Natural killer cell (primary cell): ENCODE results near the gene CCDC50. TPM values are rescaled to one million over a fixed set of nuclear protein-coding genes. Genes with fewer than 3 reads are reported as not detected.

Experiments used
- ATAC-seq, 3 donors: fragments of 150-1000 bp in 2 of 3; fragments of 200-7000 bp in 1 of 3; cut with Tn5 transposase; 1 replicate in 1 of 3; 2 replicates in 2 of 3; pipeline ENCODE4 v1.10.0; 2021; ENCODE audit warnings: mild to moderate bottlenecking in 2 of 3, moderate library complexity in 2 of 3
- DNase-seq, 2 donors: peaks; one replicate each; pipeline versions ENCODE4 v3.0.0 to v3.0.0-alpha.2; 2013 to 2021; ENCODE audit warnings: mixed read lengths in 1 of 2
- H3K27ac ChIP-seq: one replicate; pipeline ENCODE4 v1.5.1; 2013; ENCODE audit warnings: mild to moderate bottlenecking, low read length
- H3K27me3 ChIP-seq: one replicate; pipeline ENCODE4 v1.6.1; 2013; ENCODE audit warnings: low read length; ENCODE audit not compliant: control insufficient read depth, insufficient read depth
- H3K36me3 ChIP-seq: one replicate; pipeline ENCODE4 v1.6.1; 2013; ENCODE audit warnings: low read length; ENCODE audit not compliant: control insufficient read depth, insufficient read depth
- H3K4me1 ChIP-seq: one replicate; pipeline ENCODE4 v1.6.1; 2013; ENCODE audit warnings: low read length; ENCODE audit not compliant: control insufficient read depth, insufficient read depth
- H3K4me3 ChIP-seq: one replicate; pipeline ENCODE4 v1.5.1; 2013; ENCODE audit warnings: low read length
- H3K9me3 ChIP-seq: one replicate; pipeline ENCODE4 v1.6.1; 2013; ENCODE audit warnings: low read length; ENCODE audit not compliant: control insufficient read depth, insufficient read depth
- H3K27ac Mint-ChIP-seq, 2 donors: one replicate each; pipeline ENCODE4 v1.8.0; 2022; ENCODE audit warnings: mild to moderate bottlenecking in 2 of 2, mixed read lengths in 2 of 2, moderate library complexity in 1 of 2
- H3K27me3 Mint-ChIP-seq, 2 donors: one replicate each; pipeline ENCODE4 v1.8.0; 2022; ENCODE audit warnings: low read depth in 2 of 2, mixed read lengths in 2 of 2
- H3K36me3 Mint-ChIP-seq: one replicate; pipeline ENCODE4 v1.8.0; 2022; ENCODE audit warnings: mixed read lengths
- H3K4me1 Mint-ChIP-seq, 2 donors: one replicate each; pipeline ENCODE4 v1.8.0; 2022; ENCODE audit warnings: mixed read lengths in 2 of 2
- H3K4me3 Mint-ChIP-seq: one replicate; pipeline ENCODE4 v1.8.0; 2022; ENCODE audit warnings: mild to moderate bottlenecking, moderate library complexity, mixed read lengths
- H3K9me3 Mint-ChIP-seq, 2 donors: one replicate each; pipeline ENCODE4 v1.8.0; 2022; ENCODE audit warnings: mixed read lengths in 2 of 2
- WGBS: methylation state at CpG from one replicate; pipeline ENCODE4 v1.1.7; 2013; ENCODE audit warnings: missing lambda C conversion rate; ENCODE audit not compliant: insufficient coverage; 5-methylcytosine and 5-hydroxymethylcytosine counted together
- intact Hi-C: fragments of 100-400 bp; cut with micrococcal nuclease; formaldehyde crosslinking; loops from one replicate; pipeline ENCODE4 v1.14.2; 2022
- total RNA-seq, 4 donors: library from RNA; stranded (reverse); fragments of 120-200 nt in 1 of 4; gene quantifications; one replicate each; pipeline versions ENCODE4 v1.2.3 to v1.2.4, GENCODE V29; 2013 to 2022
- TF ChIP-seq, protein P1 (sequence below): fragments of 200-600 bp; IDR thresholded peaks from one replicate; pipeline ENCODE4 v1.8.0; 2022; ENCODE audit warnings: antibody characterized with exemption

CCDC50 gene
- total RNA-seq, 3 donors from 2014 or later (not counting 1 experiment from before 2014, with no cell fraction given) = 19.9 to 27.3 (median 22.6) TPM

DNA sequence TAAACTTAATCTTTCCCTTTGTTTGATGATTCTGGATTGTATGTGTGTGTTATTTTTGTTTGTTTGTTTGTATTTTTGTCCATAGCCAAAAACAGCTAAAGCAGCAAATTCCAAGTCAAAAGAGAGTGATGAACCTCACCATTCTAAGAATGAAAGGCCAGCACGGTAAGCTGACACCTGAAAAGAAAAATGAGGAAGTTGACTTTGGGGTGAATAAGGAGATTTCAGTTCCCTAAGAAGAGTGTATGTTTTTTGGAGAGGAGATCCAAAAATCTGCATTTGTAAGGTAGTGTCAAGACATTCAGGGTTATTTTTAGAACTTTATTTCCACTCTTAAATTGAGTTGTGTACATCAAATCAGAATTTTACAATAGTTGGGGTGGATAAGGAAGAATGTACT lies 53.5 kb downstream of the CCDC50 start:
- H3K4me1 Mint-ChIP-seq = peaks cover 0 to 7% of the 10 kb centered on the region in 2 donors
- peaks cover 25% of the 10 kb centered on the region for H3K36me3 ChIP-seq
- H3K4me3 Mint-ChIP-seq = no peak overlapping the region
- H3K4me3 ChIP-seq = no peak overlapping the region
- no peaks in the 10 kb centered on the region for H3K4me1 ChIP-seq
- intact Hi-C loops = no loop called here
- no peak overlapping the region for H3K27ac Mint-ChIP-seq
- 15% methylated on average over 1 of the region's 1 CpG for WGBS
- DNase-seq (no peak), ATAC-seq (no peak)
- TF ChIP-seq, protein P1, sequence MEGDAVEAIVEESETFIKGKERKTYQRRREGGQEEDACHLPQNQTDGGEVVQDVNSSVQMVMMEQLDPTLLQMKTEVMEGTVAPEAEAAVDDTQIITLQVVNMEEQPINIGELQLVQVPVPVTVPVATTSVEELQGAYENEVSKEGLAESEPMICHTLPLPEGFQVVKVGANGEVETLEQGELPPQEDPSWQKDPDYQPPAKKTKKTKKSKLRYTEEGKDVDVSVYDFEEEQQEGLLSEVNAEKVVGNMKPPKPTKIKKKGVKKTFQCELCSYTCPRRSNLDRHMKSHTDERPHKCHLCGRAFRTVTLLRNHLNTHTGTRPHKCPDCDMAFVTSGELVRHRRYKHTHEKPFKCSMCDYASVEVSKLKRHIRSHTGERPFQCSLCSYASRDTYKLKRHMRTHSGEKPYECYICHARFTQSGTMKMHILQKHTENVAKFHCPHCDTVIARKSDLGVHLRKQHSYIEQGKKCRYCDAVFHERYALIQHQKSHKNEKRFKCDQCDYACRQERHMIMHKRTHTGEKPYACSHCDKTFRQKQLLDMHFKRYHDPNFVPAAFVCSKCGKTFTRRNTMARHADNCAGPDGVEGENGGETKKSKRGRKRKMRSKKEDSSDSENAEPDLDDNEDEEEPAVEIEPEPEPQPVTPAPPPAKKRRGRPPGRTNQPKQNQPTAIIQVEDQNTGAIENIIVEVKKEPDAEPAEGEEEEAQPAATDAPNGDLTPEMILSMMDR = no peak
- H3K9me3 Mint-ChIP-seq = no peaks in the 10 kb centered on the region
- peaks cover 16% of the 10 kb centered on the region for H3K36me3 Mint-ChIP-seq
- no peak overlapping the region for H3K27ac ChIP-seq
- H3K9me3 ChIP-seq = no peaks in the 10 kb centered on the region
- no peaks in the 10 kb centered on the region for H3K27me3 Mint-ChIP-seq
- H3K27me3 ChIP-seq = no peaks in the 10 kb centered on the region

DNA sequence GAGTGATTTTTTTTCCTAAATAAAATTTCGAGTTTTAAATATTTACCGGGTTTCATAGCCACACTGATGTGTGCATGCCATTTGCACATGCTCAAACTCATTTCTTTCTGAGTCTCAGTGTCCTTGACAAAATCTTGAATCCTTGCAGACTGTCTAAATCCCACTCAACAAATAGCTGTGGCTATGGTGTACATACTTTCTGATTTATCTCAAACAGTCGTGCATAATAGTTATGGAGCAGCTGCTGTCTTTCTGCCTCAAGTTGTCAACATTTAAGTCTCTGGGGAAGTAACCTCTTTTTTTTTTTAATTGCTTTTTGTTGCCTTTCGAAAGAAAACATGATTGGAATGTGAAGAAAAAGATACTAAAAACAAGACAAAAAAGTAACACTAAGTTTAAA lies 53.9 kb downstream of the CCDC50 start:
- Mint-ChIP-seq H3K36me3 (peaks cover 16% of the 10 kb centered on the region), H3K27ac (no peak overlapping the region), H3K27me3 (no peaks in the 10 kb centered on the region), H3K4me1 (peaks cover 0 to 5% of the 10 kb centered on the region in 2 donors), H3K4me3 (no peak overlapping the region), H3K9me3 (no peaks in the 10 kb centered on the region)
- H3K27ac ChIP-seq = no peak overlapping the region
- no peak overlapping the region for H3K4me3 ChIP-seq
- TF ChIP-seq, protein P1 = no peak
- DNase-seq (no peak), ATAC-seq (no peak)
- no peaks in the 10 kb centered on the region for H3K27me3 ChIP-seq
- no peaks in the 10 kb centered on the region for H3K4me1 ChIP-seq
- H3K9me3 ChIP-seq = no peaks in the 10 kb centered on the region
- WGBS = 94% methylated on average over 3 of the region's 4 CpGs
- peaks cover 25% of the 10 kb centered on the region for H3K36me3 ChIP-seq
- intact Hi-C loops = no loop called here

DNA sequence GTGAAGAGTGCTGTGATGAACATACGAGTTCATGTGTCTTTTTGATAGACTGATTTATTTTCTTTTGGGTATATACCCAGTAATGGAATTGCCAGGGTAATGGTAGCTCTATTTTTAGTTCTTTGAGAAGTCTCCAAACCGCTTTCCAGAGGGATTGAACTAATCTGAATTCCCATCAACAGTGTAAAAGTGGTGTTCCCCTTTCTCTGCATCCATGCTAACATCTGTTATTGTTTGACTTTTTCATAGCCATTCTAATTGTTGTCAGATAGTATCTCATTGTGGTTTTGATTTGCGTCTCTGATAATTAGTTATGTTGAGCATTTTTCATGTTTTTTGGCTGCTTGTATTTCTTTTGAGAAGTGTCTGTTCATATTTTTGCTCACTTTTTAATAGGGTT lies 55.9 kb downstream of the CCDC50 start:
- Mint-ChIP-seq H3K27ac (no peak overlapping the region), H3K9me3 (no peaks in the 10 kb centered on the region), H3K4me1 (no peaks in the 10 kb centered on the region), H3K4me3 (no peak overlapping the region), H3K36me3 (peaks cover 16% of the 10 kb centered on the region), H3K27me3 (no peaks in the 10 kb centered on the region)
- no peak for DNase-seq
- TF ChIP-seq, protein P1 = no peak
- H3K4me1 ChIP-seq = no peaks in the 10 kb centered on the region
- H3K4me3 ChIP-seq = no peak overlapping the region
- H3K27me3 ChIP-seq = no peaks in the 10 kb centered on the region
- ATAC-seq = no peak
- H3K27ac ChIP-seq = no peak overlapping the region
- 56% methylated on average over 3 of the region's 3 CpGs for WGBS
- H3K36me3 ChIP-seq = peaks cover 29% of the 10 kb centered on the region
- intact Hi-C loops = loop anchor here (5.0 kb wide), 1 partner anchor 143 kb away; no protein-coding TSS in a partner anchor
- H3K9me3 ChIP-seq = no peaks in the 10 kb centered on the region

DNA sequence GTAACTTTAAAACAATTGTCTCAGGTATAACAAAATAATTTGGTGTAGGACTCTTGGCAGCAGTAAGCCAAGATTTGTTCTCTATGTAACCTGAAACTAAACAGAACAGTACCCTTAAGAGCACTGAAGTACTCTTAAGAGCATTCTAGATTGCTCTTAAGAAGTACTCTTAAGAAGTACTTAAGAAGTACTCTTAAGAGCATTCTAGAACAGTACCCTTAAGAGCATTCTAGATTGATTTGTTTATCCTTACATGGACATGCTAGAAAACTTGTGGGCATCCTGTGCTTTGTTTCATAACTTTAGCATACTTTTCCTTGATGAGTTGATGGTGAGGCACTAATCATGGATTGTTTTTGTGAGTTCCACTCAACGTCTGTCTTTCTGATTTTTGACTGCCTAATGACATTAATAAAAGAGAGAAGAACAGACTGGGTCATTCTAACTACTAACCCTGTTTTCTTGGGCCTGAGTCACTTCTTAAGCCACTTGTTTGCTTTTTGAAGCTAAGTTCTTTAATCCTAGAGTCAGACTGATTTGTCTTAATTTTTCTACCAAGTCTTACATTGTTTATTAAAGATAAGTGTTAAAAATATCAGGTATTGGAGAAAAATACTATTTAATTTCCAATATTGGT lies 58.4 kb downstream of the CCDC50 start:
- DNase-seq (no peak), ATAC-seq (no peak)
- Mint-ChIP-seq H3K36me3 (peaks cover 10% of the 10 kb centered on the region), H3K27me3 (no peaks in the 10 kb centered on the region), H3K4me3 (no peak overlapping the region), H3K27ac (no peak overlapping the region), H3K9me3 (no peaks in the 10 kb centered on the region), H3K4me1 (no peaks in the 10 kb centered on the region)
- no peaks in the 10 kb centered on the region for H3K9me3 ChIP-seq
- H3K27ac ChIP-seq = no peak overlapping the region
- TF ChIP-seq, protein P1 = no peak
- 88% methylated on average over 1 of the region's 1 CpG for WGBS
- no peaks in the 10 kb centered on the region for H3K4me1 ChIP-seq
- H3K4me3 ChIP-seq = no peak overlapping the region
- intact Hi-C loops = loop anchor here (5.0 kb wide), 1 partner anchor 145 kb away; no protein-coding TSS in a partner anchor
- no peaks in the 10 kb centered on the region for H3K27me3 ChIP-seq
- H3K36me3 ChIP-seq = peaks cover 18% of the 10 kb centered on the region
